SH-SY5Y (cell line): ENCODE data around the gene DAG1.

Source experiments
- GATA2 ChIP-seq: IDR thresholded peaks from 2 replicates; pipeline ENCODE4 v1.6.1; 2011; ENCODE audit warnings: mild to moderate bottlenecking, low read depth, low read length
- GATA3 ChIP-seq: IDR thresholded peaks from 2 replicates; pipeline ENCODE4 v1.6.1; 2011; ENCODE audit warnings: low read depth, mild to moderate bottlenecking, low read length, moderate library complexity

The DAG1 gene

GRCh38 chr3:49495023-49495422, 25.0 kb downstream of the DAG1 start:
- TF ChIP-seq GATA2 (no peak), GATA3 (no peak)

- TF ChIP-seq GATA2 (no peak), GATA3 (no peak)
These were observed 27.5 kb downstream of the DAG1 start for GRCh38 chr3:49497606-49498005.

DNA sequence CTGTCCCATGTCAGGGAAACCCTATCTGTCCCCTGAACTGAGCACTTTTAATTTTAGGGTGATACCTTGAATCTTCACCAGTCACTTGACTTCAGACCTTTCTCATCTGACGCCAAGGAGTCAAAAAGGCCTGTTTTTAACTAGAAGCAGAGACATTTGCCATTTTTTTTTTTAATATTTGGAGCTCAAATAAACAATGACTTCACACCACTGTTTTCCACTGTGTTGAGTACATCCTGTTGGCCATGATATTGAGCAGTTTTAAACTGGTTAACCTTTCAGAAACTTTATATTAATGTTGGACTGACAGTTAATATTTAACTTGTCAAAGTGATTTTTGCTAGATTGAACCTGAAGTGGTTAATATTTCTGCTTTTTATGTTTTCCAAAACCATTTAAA, 28.2 kb downstream of the DAG1 start:
- no peak for TF ChIP-seq GATA3
- TF ChIP-seq GATA2 = no peak

DNA sequence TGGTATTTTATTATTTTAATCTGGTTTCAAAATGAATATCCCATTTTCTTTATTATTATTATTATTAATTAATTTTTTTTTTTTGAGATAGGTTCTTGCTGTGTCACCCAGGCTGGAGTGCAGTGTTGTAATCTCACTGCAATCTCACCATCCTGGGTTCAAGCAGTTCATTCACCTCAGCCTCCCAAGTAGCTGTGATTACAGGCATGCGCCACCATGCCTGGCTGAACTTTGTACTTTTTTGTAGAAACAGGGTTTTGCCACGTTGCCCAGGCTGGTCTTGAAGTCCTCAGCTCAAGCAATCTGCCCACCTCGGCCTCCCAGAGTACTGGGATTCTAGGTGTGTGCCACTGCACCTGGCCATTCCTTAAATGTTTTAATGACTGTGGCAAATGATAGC, 28.6 kb downstream of the DAG1 start:
- TF ChIP-seq GATA2 = no peak
- no peak for TF ChIP-seq GATA3

DNA sequence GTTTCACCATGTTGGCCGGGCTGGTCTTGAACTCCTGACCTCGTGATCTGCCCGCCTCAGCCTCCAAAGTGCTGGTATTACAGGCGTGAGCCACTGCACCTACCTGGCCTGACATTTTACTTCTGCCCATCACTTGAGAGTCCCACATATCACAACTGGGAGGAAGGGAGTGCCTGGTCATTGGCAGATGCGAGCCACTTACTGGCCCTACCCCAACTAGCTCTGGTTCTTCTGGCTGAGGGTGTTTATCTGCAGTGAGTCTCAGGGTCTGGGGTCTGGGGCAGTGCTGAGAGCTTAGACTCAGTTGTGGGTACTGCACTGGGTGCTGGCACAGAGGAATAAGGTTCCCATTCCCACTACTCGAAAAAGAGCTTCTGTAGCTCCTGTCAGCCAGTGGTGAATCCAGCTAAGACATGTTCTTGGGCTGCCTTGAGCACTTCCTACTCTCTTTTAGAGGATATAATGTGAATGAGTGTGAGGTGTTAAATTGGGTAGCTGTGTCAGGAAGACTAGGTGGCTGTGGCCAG, 30.2 kb downstream of the DAG1 start:
- no peak for TF ChIP-seq GATA3
- TF ChIP-seq GATA2 = no peak

DNA sequence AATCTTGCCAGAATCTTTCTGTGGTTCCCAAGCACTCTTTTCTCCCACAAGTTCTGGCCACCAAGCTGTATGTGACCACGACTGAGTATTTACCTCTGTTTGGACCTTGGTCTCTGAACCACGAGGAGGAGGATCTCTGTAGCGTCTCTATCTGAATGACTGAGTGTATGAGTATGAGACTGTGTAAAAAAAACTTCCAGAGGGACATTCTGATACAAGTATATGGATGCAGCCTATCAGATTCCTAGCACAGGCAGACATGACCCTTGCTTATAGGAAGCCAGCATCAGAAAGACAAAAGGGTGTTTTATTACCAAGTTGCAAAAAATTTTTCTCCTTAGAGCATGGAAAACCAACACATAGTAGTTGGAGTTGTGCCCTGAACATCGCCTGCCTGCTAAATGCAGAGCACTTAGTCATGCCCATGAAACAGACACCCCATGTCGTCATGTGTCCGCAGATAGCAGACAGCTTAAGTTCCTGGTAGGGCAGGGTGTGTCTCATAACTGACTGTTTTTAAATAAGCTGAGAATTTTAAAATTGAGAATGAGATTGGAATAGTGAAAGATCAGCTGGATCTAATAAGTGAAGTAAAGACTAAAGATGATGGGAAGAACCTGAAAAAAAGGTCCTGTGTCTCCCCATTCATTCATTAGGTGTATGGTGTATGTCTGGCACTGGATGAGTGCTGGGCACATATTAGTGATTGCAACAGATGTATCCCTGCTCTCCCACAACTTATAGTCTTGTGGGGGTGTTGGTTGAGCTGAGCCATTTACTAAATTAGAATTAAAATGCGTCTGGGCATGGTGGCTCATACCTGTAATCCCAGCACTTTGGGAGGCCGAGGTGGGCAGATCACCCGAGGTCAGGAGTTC, 30.9 kb downstream of the DAG1 start:
- no peak for TF ChIP-seq GATA2
- TF ChIP-seq GATA3 = no peak

DNA sequence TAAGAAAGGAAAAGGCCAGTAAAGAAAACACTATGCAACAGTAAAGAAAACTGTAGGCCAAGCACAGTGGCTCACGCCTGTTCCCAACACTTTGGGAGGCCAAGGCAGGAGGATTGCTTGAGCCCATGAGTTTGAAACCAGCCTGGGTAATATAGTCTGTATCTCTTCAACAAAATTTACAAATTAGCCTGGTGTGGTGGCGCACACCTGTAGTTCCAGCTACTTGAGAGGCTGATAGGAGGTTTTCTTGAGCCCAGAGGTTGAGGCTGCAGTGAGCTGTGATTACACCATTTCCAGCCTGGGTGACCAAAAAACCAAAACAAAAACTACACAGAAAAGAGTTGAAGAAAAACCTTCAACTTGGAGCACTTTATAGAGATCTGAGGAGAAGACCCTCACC, 31.8 kb downstream of the DAG1 start:
- TF ChIP-seq GATA3 (no peak), GATA2 (no peak)

DNA sequence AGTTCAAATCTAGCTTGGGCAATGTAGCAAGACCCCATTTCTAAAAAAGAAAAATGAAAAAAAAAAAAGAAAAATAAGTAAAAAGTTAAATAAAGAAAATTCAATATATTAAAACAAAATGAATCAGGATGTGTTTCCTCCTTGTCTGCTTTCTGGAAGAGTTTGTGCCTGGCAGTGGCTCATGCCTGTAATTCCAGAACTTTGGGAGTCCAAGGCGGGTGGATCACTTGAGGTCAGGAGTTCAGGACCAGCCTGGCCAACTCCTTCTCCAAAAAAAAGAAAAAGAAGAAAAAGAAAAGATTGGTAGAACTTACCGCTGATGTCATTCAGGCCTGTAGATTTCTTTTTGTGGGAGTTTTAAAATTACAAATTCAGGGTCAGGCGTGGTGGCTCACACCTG, 36.8 kb downstream of the DAG1 start:
- no peak for TF ChIP-seq GATA2
- no peak for TF ChIP-seq GATA3

DNA sequence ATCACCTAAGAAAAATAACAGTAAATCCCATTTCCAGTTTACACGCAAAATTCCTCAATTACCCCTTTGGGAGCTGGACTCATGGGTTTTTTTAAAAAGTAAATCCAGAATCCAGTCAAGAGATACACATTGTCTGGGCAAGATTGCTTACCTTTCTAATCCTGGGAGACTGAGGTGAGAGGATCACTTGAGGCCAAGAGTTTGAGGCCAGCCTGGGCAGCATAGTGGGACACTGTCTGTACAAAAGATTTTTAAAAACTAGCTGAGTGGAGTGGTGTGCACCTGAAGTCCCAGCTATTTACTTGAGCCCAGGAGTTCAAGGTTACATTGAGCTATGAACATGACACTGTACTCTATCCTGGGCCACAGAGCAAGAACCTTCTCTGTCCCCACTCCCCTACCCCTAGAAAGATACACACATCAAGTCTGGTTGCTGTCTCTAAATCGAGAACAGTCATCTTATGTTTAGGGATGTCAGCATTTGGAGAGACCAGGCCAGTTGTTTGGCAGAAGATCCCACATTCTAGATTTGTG, 39.0 kb downstream of the DAG1 start:
- TF ChIP-seq GATA2 = no peak
- TF ChIP-seq GATA3 = no peak

DNA sequence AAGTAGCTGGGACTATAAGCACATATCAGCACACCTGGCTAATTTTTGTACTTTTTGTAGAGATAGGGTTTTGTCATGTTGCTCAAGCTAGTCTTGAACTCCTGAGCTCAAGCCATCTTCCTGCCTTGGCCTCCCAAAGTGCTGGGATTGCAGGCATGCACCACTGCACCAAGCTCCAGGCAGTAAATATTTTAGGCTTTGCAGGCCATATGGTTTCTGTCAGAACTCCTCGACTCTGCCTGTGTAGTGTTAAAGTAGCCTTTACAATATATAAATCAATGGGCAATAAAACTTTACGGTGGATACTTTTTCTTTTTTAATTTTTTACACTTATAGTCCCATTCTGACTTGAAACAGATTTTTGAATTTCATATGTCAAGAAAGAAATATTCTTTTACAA, 41.6 kb downstream of the DAG1 start:
- TF ChIP-seq GATA2 (no peak), GATA3 (no peak)

DNA sequence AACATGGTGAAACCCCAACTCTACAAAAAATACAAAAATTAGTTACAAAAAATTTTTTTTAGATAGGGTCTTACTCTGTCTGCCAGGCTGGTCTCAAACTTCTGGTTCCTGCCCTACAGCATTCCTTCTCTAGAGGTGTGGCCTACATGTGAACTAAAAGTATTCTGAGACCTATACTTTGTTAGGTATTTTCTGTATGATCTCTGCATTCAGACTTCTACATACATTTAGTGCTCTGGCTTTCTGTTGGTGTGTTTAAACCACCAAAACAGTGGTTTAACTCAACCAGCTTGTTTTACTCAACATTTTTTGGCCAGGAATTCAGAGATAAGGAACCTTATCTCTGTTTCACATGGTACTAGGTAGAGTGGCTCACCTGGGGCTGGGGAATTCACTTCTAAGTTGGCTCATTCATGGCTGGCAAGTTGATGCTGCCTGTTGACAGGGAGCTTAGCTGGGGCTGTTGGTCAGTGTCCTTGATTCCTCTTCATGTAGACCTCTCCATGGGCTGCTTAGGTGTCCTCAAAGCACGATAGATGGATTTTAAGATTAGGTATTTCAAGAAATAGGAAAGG, 42.8 kb downstream of the DAG1 start:
- TF ChIP-seq GATA3 = no peak
- no peak for TF ChIP-seq GATA2

DNA sequence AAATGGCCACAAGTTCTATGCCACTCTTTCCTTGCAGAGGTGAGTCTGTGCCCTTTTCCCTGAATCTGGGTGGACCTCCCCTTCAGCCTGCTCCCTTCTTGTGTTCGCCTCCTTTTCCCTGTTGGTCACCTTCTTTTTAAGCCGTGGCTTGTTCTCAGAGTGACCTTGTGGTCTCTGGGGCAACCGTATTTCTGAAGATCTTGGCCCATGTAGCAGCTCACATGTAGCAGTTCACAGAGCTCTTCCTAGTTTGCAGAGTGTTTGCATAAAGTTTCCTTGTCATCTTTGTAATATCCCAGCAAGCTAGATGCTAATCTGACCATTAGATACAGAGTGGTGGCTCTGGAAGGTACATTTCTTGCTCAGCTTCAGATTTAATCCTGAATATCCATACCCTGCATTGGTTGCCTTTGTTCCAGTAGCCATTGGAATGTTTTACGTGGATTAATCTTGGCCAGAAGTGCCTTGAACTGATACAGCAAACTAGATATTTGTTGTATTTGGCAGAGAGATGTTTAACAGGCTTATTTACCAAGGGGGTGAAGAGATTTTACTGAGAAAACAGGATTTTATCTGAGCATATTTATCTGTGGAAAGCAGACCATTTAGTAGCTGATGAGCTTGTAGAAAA, 43.5 kb downstream of the DAG1 start:
- TF ChIP-seq GATA2 (no peak), GATA3 (no peak)

DNA sequence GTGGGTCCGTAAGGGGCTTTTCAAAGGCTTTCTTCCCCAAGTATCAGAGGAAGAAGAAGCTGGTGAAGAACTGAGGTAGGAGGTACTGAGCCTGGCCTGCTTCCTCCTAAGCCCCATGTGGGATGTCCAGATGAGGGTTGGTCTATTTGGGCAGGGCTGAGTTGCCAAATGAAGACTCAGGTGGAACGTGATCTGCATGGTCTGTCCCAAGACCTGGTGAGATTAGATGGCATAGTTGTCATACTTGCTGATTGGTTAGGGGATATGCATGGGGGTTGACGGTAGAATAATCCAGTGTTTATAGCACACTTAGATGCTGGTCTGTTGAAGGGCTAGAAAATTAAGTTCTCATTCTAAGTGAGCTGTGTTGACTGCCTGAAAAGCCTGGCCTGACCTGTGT, 47.9 kb downstream of the DAG1 start:
- TF ChIP-seq GATA2 (no peak), GATA3 (no peak)

GRCh38 chr3:49518441-49518840, 48.4 kb downstream of the DAG1 start:
- TF ChIP-seq GATA2 (no peak), GATA3 (no peak)

- TF ChIP-seq GATA3 (no peak), GATA2 (no peak)
These were observed 49.2 kb downstream of the DAG1 start for GRCh38 chr3:49519296-49519695.
